ENCODE results near the gene SMPDL3B. TPM values are rescaled to one million over a fixed set of nuclear protein-coding genes. Genes with fewer than 3 reads are reported as not detected.
A peak's percentile ranks its signal among the peaks of the same experiment; 100 is the strongest.

SMPDL3B gene
- polyA plus RNA-seq, 3 donors: 0.13 to 0.21 TPM; not detected in 1

GRCh38 chr1:27957655-27958054, 22.9 kb downstream of the SMPDL3B start:
- Histone ChIP-seq H3K4me1 (ENCODE audit: control insufficient read depth in 1 of 2, insufficient read depth in 2 of 2, low read length in 2 of 2) (peaks cover 30 to 36% of the 10 kb centered on the region in 2 donors), H3K27ac (ENCODE audit: low read depth in 1 of 2, low read length in 2 of 2) (no peak overlapping the region), H3K36me3 (replicated peaks in 1 of 2; ENCODE audit: control insufficient read depth in 1 of 2, insufficient read depth in 2 of 2, low read length in 2 of 2) (no peaks in the 10 kb centered on the region), H3K9me3 (replicated peaks in 1 of 2; ENCODE audit: control insufficient read depth in 1 of 2, insufficient read depth in 1 of 2, low read length in 2 of 2) (no peaks in the 10 kb centered on the region), H3K4me2 (replicated peaks; ENCODE audit: extremely low read depth, low read length, poor library complexity, severe bottlenecking) (no peak overlapping the region), H3K27me3 (ENCODE audit: control insufficient read depth in 2 of 2, insufficient read depth in 2 of 2, low read length in 2 of 2) (no peaks in the 10 kb centered on the region), H3K4me3 (replicated peaks in 1 of 3; ENCODE audit: low read depth in 2 of 3, low read length in 3 of 3) (no peak overlapping the region), H3K9ac (ENCODE audit: insufficient read depth, low read length, poor library complexity, severe bottlenecking) (no peak overlapping the region), H3K79me2 (ENCODE audit: insufficient read depth, low read length) (peaks cover 25% of the 10 kb centered on the region), H4K20me1 (ENCODE audit: insufficient read depth, low read length) (peaks cover 16% of the 10 kb centered on the region), H2AFZ (ENCODE audit: insufficient read depth, low read depth, low read length, poor library complexity, severe bottlenecking) (no peak overlapping the region)
- H3K36me3 Mint-ChIP-seq: peaks cover under 1 to 2% of the 10 kb centered on the region in 2 donors
- no peak overlapping the region for H3K4me3 Mint-ChIP-seq
- DNase-seq: no peak
- no peak overlapping the region for H3K27ac Mint-ChIP-seq
- TF ChIP-seq CTCF (IDR thresholded peaks at IDR 0.05): no peak
- intact Hi-C loops (cut with micrococcal nuclease): no loop called here
- peaks cover 32% of the 10 kb centered on the region for H3K4me1 Mint-ChIP-seq
- H3K27me3 Mint-ChIP-seq (ENCODE audit: low read depth in 3 of 3): peaks cover 1 to 3% (median 2%) of the 10 kb centered on the region in 3 donors
- H3K9me3 Mint-ChIP-seq: peaks cover 0 to 3% (median 0%) of the 10 kb centered on the region in 7 donors
- WGBS (ENCODE audit: insufficient coverage): no CpG with 5 or more reads among the region's 5 CpGs

DNA sequence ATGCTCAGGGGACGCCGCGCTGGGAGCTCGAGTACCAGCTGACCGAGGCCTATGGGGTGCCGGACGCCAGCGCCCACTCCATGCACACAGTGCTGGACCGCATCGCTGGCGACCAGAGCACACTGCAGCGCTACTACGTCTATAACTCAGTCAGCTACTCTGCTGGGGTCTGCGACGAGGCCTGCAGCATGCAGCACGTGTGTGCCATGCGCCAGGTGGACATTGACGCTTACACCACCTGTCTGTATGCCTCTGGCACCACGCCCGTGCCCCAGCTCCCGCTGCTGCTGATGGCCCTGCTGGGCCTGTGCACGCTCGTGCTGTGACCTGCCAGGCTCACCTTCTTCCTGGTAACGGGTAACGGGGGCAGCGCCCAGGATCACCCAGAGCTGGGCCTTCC, 23.7 kb downstream of the SMPDL3B start:
- intact Hi-C loops (cut with micrococcal nuclease): no loop called here
- H3K27ac ChIP-seq (ENCODE audit: low read depth in 1 of 2, low read length in 2 of 2): no peak overlapping the region
- no peak for DNase-seq
- Mint-ChIP-seq H3K36me3 (peaks cover 7 to 10% of the 10 kb centered on the region in 2 donors), H3K4me1 (peaks cover 32% of the 10 kb centered on the region), H3K27me3 (ENCODE audit: low read depth in 3 of 3) (peaks cover 1 to 3% (median 2%) of the 10 kb centered on the region in 3 donors), H3K9me3 (peaks cover 0 to 3% (median 0%) of the 10 kb centered on the region in 7 donors), H3K27ac (peak overlapping the region in 2 of 7 donors; percentile 84 to 89), H3K4me3 (no peak overlapping the region)
- peaks cover 25% of the 10 kb centered on the region for H3K79me2 ChIP-seq (ENCODE audit: insufficient read depth, low read length)
- peaks cover 16% of the 10 kb centered on the region for H4K20me1 ChIP-seq (ENCODE audit: insufficient read depth, low read length)
- no peaks in the 10 kb centered on the region for H3K27me3 ChIP-seq (ENCODE audit: control insufficient read depth in 2 of 2, insufficient read depth in 2 of 2, low read length in 2 of 2)
- no peak overlapping the region for H3K9ac ChIP-seq (ENCODE audit: insufficient read depth, low read length, poor library complexity, severe bottlenecking)
- peaks cover under 1 to 6% of the 10 kb centered on the region in 2 donors for H3K36me3 ChIP-seq (replicated peaks in 1 of 2; ENCODE audit: control insufficient read depth in 1 of 2, insufficient read depth in 2 of 2, low read length in 2 of 2)
- H3K4me3 ChIP-seq (replicated peaks in 1 of 3; ENCODE audit: low read depth in 2 of 3, low read length in 3 of 3): no peak overlapping the region
- no peak overlapping the region for H2AFZ ChIP-seq (ENCODE audit: insufficient read depth, low read depth, low read length, poor library complexity, severe bottlenecking)
- no peaks in the 10 kb centered on the region for H3K9me3 ChIP-seq (replicated peaks in 1 of 2; ENCODE audit: control insufficient read depth in 1 of 2, insufficient read depth in 1 of 2, low read length in 2 of 2)
- no peak for TF ChIP-seq CTCF (IDR thresholded peaks at IDR 0.05)
- 97% methylated on average over 24 of the region's 26 CpGs for WGBS (ENCODE audit: insufficient coverage)
- peak overlapping the region; percentile 97 for H3K4me2 ChIP-seq (replicated peaks; ENCODE audit: extremely low read depth, low read length, poor library complexity, severe bottlenecking)
- peaks cover 30 to 36% of the 10 kb centered on the region in 2 donors for H3K4me1 ChIP-seq (ENCODE audit: control insufficient read depth in 1 of 2, insufficient read depth in 2 of 2, low read length in 2 of 2)
